Ureter (tissue), 1 donor: ENCODE results near the gene HRH3. TPM values are rescaled to one million over a fixed set of nuclear protein-coding genes. Genes with fewer than 3 reads are reported as not detected.

Source experiments
- DNase-seq: peaks from one replicate; pipeline ENCODE4 v3.0.0-alpha.2; 2020; ENCODE audit warnings: low spot score
- total RNA-seq: library from RNA; stranded (reverse); gene quantifications from one replicate; pipeline ENCODE4 v1.2.4, GENCODE V29; 2023
- donor health status: DM: yes; HTN: yes; CAD: no.

Gene HRH3
- total RNA-seq, 1 donor from 2014 or later, result 4.2 TPM

DNA sequence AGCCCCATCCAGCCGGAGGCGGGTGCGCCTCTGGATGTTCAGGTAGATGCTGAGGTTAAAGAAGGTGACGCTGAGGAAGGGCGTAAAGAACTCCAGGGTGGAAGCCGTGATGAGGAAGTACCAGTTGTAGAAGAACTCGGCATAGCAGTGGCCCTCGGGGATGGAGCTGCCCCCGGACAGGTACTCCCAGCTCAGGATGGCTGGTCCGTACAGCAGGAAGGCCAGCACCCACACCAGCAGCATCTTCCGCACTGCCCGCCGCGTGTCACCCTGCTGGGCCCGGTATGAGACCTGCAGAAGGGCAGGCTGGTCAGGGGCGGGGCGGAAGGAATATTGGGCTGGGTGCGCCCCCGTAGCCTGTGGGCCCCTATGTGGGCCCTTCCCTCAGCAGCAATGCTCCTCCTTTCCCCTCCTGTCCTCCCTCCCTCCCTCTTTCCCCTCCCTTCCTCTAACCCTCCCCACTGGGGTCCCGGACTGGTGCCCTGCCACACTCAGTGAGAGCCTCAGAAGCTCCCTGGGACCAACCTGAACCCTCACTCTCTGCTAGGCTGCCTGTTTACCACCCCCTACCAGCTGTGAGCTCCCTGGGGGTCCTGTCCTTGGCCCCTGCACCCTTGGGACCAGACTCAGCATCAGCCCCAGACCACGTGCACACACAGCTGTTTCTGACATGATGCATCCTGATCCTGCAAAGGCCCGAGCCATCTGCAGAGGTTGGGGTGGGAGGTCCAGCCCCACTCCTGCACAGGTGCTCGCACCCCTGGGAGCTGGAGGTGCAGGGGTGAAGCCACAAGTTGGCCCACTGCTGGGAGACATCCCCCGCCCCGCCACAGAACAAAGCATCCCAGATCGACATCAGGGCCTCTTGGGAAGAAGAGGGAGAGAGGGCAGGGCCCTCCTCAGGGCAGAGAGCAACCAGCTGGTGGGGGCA, 3.2 kb downstream of the HRH3 start:
- no peak for DNase-seq

DNA sequence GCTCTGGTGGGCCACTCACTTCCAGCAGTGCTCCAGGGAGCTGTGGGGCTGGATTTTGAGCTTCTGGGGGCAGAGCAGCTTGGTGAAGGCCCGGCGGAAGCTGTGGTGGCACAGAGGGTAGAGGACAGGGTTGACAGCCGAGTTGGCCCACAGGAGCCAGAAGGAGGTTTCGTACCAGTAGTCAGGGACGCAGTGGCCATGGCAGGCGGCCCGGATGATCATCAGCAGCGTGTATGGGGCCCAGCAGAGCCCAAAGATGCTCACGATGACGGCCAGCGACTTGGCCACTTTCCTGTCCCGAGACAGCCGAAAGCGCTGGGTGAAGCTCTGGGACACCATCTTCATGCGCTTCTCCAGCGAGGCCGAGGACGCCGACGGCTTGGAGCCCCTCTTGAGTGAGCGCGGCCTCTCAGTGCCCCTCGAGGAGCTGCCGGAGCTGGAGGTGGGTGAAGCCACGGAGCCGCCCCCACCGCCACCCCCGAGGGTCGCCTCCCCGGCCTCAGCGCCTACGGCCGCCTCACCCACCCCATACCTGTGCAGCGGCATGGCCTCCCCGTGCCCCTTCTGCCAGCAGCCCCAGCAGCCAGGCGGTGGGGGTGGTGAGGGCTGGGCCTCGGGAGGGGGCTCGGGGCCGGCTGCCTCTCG, 4.0 kb downstream of the HRH3 start:
- DNase-seq, result no peak

DNA sequence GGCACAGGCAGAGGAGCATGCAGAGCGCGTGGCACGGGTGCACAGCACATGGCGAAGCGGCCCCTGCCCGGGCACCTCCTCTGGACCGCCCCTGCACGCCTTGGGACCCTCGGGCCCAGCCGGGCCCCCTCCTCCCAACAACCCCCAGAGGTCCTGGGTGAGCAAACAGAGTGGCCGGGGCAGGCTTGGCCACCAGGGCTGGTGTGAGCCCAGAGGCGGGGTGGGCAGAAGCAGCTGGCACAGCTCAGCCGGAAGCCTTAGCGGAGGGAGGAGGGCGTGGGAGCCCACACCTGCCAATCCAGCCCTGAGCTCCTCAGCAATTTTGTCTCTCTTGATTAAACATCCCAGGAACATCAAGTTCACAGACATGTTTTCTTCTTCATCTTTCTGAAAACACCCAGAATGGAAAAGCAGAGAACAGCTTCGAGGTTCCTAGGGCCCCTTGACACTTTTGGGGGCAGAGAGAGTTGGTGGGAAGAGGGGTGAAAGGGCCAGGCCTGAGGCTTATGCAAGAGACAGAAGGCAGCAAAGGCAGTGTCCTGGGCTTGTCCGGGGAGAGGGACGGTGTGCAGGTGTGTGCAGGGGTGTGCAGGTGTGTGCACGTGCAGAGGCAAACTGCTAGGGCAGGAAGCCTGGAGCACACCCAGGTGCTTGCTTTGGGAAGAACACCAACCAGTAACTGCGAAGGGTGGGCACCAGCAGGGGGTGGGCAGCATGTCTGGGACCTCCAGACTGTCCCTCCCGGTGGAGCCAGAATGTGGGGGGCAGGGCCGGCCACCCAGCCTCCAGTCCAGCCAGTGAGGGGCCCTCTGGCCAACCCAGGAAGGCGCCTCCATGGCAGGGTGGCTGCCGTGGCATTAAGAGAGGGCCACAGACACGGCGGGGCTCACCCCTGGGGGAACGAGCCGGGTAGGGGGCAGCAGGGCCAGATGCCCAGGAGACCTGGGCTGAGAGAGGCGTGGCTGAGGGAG, 4.8 kb downstream of the HRH3 start:
- DNase-seq, result no peak

DNA sequence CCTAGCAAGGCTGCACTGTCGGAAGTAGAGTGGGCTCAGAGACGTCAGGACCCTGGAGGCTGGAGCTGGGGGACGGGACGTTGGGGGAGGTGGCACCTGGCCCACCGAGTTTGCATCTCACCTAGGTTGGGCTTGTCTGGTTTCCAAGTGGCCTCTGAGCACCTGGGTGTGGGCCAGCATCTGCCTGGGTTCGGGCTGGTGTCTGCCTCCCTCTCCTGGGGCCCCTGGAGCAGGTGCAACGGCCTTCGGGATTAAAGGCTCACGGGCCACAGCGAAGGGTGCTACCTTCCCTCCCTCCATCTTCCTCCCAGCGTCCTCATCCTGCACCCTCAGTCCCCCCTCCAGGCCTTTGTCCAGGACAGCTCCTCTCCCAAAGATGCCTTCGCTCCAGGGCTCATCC, 6.0 kb downstream of the HRH3 start:
- no peak for DNase-seq

DNA sequence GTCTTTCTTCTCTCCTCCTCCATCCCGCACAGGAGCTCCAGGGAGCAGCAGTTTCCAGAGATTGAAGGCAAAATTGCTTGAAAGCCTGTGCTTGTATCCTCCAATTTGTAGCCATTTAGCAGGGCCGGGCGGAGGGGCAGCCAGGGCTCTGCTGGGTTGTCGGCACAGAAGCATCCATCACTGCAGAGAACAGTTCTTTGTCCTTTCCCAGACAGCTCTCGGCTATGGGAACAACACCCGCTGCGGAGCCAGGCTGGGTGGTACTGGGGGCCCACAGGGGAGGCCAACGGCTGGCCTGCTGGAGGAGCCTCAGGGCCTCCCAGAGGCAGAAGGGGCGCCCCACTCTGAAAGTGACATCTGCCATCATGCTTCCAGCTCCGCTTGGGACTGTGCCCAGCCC, 7.8 kb downstream of the HRH3 start:
- no peak for DNase-seq

DNA sequence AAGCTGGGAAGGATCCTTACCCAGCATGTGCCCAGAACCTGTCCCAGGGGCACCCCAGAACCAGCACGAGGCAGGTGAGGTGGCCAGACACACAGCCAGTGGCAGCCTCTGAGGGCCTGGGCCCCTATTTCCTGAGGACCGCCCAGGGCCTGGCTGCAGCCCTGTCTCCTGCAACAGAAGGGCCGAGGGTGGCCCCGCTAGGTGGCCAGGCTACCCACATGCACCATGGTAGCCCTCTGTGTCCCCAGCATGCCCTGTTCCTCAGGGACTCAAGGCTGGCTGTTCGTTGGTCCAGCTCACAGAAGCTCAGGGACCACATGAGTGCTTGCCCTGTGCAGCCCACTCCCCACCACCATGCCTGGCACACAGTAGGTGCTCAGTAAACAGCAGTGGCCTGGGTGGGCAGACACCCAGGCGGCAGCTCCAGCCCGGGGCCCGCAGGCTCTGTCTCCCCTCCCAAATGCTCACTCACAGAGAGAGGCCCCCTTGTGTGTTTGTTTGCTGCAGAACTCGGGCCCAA, 8.2 kb downstream of the HRH3 start:
- no peak for DNase-seq

DNA sequence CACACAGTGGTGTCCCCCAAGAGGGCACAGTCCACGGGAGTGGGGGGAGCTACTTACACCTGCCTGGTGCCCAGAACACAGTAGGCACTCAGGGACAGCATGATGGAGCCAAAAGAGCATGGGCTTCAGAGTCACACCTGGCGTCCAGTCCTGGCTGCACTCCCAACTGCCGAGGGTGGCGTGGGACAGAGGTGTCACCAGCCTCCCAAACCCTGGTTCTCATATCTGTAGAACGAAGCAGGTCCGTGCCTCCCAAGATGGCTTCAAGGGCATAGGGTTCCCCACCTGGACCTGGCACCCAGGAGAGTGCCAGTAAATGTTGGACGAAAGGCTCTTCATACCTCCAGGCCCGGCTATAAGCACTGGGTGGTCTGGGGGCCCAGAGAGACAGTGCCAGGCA, 8.9 kb downstream of the HRH3 start:
- DNase-seq, result no peak

DNA sequence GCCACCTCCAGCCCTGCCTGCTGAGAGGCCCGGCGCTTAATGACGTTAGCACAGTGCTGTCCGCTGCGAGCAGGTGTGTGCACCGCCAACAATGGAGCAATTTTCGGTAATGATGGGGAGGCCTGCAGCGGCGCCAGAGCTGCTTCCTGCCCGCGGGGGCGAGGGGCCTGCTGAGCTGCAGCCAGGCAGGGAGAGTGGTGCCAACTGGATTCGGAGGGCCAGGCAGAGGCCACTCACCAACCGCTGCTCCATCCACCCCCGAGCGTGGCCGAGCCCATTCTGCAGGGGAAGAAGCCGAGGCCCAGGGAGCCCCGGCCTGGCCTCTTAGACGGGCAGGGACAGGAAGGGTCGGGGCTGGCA, 9.6 kb downstream of the HRH3 start:
- DNase-seq, result no peak

DNA sequence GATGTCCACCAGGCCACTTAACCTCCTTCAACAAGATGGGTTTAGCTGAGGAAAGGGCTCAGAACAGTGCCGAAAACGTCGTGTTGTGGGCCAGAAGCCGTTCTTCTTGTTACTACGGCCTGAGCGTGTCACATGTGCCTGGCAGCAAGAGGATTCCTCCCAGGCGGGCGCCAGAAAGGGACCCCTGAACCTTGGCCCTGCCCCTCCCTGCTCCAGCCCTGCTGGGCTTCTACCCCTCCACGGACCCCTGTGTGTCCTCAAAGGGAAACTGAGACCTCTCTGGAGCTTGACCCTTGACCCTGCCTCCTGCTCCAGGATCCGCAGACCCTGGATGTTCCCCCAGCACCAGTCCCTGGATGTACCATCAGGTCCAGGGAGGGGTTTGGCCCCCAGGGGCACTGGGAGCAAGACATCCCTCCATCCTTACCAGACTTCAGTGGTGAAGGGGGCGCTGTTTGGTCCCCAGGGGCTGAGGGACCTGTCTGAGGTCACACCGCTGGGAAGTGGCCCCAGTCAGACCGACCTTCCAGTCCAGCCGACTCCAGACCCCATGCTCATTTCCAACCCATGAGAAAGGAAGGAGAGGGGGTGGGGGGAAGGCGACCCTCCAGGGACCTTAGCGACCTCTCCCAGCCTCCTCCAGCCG, 10.1 kb downstream of the HRH3 start:
- DNase-seq, result no peak

DNA sequence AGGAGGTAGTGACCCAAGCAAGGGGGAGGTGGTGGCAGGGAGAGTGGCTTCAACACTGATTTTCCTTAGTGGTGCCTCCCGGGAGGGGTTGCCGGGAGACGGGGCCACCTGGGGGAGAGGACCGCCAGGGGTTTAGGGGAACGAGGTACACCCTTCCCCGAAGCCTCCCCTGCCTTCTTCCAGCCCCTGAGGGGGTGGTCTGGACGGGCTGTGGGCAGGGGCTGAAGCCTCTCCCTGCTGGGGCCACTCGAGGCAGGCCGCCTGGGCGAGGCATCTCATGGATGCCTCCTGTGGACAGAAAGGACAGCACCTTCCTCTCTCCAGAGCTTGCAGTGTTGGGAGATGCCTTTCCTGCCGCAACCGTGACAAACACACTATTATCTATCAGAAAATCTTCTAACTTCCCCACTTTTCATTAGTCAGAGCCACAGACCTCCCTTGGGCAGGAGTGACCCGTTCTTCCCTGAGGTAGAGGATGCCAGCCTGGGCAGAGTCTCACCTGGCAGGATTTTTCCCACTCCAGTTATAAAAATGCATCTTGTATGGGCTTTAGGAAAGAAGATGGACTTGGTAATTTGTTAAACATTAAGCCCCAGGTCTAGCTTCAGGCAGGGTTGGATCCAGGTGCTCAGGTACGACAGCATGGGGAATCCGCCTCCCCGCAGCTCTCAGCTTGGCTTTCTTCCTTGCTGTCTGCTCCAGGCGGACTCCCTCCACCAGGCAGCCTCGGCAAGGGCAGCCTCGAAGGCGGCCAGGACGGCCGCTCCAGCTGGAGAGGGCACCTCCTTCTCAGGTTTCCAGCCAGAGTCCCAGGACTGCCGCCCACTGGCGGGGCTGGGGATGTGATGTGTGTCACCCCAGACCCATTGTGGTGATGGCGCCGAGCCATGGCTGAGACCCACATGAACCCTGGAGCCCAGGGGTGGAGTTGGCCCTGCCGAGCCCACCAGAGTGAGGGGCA, 11.0 kb downstream of the HRH3 start:
- no peak for DNase-seq

DNA sequence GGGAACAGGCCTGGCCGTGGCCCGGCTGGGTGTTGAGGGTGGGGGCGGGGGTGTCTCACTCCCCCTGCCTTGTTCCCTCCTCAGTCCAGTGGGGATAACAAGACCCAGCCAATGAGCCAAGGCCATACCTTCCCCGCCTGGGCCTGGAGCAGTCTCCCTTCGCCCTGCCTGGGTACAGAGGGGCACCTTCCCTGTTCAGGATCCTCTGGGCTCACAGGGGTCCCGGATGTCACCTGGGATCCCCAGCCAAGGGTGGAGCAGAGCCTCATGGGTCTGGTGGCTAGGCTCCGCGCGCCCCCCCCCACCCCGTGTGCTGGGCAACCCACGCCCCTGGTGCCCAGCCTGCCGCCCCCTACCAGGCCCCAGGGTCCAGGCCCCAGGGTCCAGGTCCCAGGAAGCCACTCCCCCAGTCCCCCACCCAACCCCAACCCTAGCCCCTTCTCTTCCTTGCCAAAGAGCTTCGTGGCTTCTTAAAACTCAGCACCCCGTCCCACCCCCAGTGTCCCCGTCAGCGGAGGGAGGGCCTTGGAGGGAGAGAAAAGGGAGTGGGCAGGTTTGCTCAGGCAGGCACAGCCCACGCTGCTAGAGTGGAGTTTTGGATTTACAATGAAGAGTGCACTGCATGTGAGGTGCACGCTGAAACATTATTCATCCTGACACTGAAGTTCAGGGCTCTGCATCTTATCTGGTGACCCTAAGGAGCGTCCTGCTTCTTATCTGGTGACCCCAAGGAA, 11.8 kb downstream of the HRH3 start:
- DNase-seq, result no peak

DNA sequence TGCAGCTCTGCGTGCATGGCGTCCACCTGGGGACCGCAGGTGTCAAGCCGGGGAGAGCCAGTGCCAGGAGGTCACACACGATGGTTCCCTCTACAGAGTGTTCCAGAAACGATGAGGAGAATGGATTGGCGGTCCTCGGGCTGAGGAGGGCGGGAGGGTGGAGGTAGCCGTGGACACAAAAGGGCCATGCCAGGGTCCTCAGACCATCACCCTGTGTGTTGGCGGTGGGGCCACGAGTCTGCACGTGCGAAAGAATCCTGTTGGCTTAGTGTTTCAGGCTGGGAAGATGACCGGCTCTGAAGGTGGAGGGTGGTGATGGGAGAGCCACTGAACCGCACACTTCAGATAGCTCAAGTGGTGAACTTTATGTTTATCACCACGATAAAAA, 13.7 kb downstream of the HRH3 start:
- DNase-seq, result no peak

DNA sequence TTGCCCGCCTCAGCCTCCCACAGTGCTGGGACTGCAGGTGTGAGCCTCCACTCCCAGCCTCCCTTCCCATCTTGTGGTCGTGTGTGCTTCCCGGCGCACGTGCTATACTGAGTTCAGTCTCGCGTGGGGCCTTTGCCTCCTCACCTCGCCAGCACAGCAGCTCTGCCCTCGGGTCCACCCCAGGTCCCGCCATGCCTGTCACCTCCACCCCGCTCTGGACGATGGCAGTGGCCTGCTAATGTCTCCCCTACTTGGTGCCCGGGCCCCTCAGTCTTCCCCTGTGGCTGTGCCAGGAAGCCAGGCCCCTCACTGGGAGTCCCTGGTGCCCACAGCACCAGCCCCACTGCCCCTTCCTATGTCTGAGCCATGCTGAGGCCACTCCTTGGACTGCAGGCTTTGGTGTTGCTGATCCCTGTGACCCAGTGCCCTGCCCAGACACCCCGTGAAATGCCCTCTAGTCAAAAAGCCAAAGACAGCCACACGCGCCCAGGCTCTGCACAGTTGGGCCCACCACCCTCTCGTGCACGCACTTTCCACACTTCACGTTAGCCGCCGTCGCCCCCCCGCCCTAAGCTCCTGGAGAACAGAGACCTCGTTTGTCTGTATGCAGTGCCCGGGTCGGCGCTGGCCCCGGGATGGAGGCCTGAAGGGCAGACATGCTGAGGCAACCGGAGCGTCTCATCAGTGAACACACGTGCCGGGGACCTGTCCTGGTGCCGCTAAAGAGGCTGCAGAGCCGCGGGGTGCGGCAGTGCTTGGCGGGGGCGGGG, 14.3 kb downstream of the HRH3 start:
- DNase-seq, result no peak

DNA sequence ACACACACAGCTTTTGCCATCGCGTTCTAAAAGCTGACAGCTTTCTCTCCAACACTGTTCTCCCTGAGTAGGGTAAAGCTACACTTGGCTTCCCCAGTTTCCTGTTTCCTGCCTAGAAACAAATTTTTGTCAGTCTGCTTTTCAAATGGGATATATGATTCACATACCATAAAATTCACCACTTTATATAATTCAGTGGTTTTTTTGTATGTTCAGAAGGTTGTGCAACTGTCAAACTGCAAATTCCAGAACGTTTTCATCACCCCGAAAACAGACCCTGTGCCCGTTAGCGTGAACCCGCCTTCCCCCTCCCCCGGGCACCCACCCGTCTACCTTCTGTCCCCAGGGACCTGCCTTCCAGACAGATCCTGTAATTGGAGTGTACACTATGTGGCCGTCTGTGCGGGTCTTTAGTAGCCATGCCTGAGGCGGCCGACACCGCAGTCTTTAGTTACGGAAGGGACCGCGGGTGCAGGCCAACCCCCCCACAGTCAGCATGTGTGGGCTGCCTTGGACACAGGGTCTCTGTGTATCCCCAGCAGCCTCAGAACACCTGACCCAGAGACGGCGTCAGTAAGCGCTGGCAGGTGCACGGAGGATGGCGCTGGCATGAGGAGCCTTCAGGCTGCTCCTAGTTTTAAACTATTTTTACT, 16.6 kb downstream of the HRH3 start:
- DNase-seq, result no peak

DNA sequence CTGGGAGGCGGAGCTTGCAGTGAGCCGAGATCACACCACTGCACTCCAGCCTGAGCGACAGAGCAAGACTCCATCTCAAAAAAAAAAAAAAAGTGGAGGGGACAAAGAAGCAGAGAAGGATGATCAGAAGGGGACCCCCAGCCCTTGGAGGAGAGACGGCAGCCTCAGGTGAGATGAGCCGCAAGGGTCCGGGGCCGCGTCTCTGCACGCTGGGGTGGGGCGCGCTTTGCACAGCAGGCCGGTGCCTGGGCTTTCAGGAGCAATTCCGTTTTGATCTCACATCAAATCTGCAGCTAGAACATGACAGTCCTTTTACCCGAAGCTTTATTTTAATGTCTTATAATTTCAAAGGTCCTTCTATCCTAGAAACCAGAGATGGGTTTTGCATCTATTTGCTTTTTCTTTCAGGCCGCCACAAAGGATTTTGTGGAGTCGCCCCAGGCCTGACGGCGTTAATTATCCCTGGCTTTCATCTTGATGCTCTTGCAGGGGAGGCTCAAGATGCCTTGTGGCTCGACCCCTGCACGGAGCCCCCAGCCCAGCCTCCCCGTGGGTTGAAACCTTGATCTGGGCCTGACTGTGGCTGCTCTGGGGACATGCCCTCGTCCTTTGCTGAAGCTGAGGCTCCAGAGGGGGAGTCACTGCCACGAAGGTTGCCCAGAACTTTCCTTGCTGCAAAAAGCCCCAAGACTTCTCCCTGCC, 17.3 kb downstream of the HRH3 start:
- DNase-seq, result no peak

DNA sequence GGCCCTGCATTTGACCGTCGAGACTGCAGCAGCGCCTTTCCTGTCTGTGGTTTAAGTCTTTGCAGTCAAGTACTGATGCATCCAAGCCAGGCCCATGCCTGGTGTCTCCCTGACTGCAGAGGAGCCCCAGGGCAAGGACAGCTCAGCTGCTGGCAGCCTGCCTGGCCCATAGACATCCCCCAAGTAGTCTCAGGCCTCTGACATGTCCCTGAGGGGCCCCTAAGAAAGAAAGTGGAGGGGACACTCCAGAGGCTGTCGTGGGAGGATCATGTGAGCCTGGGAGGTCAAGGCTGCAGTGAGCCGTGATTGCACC, 18.0 kb downstream of the HRH3 start:
- no peak for DNase-seq

DNA sequence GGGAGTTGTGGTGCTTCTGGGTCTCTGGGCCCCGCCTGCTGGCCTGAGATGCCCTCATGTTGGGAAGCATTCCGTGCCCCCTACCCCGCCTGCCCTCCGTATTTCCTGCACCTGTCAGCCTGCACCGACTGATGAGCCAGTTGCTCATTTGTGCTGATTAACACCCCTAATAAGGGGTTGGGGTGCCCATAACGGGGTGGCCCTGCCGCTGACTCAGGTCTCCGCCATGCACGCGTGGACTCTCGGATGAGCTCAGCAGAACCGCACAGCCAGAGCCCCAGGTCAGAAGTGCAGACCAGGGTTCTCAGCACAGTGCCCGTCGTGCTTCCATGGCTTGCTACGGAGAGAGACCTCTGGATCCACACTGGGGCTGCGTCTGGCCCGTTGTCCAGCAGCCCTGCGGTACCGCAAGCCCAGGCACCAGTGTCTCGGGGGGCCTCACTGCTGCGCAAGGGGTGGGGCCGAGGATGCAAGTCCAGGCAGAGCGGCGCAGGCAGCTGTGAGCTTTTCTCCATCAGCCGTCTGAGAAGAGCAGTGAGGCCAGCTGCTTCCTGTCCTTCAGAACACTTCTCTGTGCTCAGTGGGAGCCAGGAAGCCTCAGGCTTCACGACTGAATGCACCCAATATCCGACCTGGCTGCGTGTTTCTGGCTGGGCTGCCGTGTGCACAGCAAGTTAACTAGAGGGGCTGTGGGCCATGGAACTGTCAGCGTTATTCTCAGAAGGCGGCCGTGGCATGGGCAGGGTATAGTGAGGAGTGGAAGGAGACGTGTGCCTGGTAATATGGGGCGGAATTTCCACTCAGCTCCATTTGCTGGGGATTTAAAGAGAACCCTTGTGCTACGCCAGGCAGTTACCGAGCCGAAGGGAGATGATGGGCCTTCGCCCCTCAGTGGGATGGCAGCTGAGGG, 18.6 kb downstream of the HRH3 start:
- DNase-seq, result no peak
